DMS53 treated with DMSO at 0.1 percent for 48 hours (cell line): ENCODE results near the gene SLC26A6.

ENCODE experiments used
- DNase-seq: peaks from one replicate; lab custom pipeline; 2025; ENCODE audit not compliant: unreplicated experiment; lab: John Stamatoyannopoulos, UW

The SLC26A6 gene

DNA sequence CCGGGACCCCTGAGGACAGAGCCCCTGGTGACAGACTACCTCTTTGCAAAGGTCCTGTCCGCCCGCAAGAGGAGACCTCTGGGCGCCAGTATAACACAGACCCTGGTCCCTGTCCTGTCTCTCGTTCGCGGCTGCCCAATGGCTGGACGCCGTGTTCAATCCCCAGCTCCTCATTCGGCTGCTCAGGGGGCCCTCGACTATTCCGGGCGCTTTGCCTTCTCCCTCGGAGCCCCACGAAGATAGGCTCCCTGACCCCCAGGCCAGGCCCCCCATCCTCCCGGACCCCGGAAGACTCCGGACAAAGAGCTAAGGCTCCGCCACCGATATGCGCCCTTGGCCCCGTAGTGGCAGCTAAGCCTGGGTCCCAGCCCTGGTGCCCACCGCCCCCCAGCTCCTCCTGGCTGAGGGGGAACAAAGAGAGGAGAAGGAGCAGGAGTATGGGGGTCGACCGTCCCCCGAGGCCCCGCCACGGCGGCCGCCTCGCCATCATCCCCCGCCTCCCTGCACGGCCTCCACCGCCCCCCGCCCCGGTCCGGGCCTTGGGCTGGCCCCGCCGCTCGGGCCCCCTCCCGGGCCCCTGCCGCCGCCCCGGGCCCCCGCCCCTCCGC is 27.0 kb upstream of the SLC26A6 start:
- DNase-seq = no peak

DNA sequence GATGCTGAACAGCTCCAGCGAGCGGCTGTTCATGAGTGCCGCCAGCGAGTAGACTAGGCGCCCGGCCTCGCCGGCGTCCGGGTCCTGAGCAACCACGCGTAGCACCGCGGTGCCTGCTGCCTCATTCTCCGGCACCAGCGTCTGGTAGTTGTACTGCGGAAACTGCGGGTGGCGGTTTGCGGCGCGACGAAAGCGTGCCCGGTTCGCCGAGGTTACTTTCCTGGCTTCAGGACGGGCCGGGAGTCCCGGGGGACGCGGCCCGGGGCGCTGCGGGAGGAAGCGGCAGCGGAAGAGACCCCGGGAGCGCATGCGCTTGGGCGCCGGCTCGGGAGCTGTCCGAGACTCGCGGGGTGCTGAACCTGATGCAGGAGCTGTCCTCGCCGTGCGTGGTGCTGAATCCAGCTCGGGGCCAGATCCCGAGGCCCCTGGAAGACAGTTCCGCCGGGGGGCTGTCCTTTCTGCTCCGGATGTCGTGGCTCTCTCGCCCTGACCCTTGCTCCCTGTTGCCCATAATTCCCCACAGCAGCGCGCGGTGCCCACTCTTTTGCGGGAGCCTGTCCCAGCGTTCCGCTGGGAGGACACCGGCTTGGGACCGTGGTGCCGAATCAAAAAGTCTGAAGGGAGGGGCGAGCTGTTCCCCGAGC is 26.4 kb upstream of the SLC26A6 start:
- DNase-seq = no peak

DNA sequence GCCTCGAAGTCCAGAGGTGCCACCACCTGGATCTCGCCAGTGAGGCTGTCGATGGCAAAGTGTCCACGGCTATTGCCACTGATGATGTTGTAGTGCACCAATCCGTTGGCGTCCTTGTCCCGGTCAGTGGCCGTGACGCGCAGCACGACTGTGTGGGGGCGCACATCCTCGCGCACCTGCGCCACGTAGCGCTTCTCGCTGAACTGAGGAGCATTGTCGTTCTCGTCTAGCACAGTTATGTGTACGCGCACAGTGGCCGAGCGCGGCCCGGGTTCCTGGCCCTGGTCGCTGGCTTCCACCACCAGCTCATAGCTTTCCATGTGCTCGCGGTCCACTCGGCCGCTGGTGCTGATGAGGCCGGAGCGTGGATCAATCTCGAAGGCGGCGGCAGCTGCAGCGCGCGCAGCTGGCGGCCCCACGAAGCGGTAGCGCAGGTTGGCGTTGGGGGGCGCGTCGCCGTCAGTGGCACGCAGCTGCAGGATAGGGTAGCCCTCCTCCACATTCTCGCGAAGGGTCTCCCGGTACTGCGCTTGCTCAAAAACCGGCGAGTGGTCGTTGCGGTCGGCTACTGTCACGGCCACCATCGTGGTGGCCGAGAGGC is 25.6 kb upstream of the SLC26A6 start:
- DNase-seq = no peak

DNA sequence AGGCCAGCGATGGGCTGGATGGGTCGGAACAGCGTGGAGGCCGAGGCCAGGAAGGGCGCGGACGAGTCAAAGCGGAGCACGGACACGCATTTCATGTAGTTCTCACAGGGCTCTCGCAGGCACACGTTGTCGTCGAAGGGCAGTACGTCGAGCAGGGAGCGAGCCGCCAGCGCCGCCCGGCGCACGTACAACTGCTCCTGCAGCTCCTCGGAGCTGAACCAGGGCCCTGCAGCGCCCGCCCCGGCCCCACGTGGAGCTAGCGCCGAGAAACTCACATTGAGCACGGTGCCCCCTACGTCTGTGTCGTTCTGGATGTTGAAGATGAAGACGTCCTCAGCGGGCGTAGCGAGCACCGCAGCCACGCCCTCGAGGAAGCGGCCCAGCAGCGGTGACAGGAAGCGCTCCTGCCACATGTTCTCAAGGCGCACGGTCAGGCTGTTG is 21.6 kb upstream of the SLC26A6 start:
- no peak for DNase-seq

DNA sequence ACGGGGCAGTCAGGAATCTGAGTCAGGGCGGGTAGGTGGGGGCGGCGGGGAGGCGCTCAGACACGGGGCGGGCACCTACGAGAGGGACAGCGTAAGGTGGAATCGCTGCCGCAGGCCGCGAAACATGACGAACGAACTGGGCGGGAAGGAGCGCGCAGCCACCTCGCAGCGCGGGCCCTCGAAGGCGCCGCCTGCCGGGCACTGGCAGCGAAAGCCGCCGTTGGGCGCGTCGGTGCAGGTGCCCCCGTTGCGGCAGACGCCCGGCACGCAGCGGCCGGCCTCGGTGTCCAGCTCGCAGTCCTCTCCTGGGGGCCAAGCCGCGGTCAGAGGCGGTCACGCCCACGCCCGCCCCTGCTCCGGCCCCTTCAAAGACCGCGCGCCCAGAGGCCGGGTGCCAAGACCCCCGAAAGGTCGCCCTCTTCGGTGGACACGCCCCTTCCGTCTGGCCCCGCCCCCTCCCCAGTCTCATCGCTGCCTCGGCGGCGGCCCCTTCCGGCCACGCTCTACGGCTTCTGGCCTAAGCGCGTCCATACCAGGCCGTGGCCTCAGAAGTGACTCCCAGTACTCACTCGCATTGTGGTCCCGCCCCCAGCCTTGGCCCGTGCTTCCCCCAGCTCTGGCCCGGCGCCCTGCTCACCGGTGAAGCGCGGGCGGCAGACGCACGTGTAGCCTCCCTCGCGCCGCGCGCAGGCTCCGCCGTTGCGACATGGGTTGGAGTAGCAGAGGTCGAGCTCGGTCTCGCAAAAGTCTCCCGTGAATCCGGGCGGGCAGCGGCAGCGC is 21.0 kb upstream of the SLC26A6 start:
- no peak for DNase-seq

DNA sequence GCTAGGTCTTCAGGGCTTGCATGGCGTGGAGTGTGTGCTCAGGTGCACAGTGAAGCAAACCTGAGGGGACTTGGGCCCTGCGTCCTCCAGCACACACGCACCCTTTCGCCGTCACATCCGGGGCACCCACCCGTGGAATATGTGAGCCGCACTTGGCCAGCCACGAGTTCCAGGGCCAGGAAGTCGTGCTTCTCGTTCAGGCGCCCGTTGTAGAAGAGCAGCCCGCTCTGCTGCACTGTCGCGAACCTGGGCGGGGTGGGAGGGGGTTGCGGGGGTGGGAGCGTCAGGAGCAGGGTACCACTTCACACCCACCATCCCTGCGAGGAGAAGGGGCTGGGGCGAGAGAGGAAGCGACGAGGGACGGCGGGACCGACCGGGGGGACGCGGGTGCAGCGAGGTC is 20.3 kb upstream of the SLC26A6 start:
- no peak for DNase-seq

DNA sequence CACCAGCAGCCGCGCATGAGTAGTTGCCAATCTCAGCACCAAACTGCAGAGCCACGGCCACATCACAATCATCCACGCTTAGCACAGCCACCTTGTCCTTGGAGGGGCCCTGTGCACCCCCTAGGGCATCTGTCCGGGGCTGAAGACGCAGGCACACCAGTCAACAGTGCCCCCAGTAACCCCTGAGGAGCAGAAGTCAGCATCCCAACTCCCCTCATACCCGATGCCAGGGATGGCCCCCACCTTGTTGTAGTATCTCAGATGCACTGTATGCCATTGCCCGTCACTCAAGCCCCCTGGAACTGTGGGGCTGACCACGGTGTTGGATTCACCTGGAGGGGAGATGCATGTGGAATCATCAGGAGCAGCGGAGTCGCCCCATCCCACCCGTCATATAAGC is 19.8 kb upstream of the SLC26A6 start:
- no peak for DNase-seq

DNA sequence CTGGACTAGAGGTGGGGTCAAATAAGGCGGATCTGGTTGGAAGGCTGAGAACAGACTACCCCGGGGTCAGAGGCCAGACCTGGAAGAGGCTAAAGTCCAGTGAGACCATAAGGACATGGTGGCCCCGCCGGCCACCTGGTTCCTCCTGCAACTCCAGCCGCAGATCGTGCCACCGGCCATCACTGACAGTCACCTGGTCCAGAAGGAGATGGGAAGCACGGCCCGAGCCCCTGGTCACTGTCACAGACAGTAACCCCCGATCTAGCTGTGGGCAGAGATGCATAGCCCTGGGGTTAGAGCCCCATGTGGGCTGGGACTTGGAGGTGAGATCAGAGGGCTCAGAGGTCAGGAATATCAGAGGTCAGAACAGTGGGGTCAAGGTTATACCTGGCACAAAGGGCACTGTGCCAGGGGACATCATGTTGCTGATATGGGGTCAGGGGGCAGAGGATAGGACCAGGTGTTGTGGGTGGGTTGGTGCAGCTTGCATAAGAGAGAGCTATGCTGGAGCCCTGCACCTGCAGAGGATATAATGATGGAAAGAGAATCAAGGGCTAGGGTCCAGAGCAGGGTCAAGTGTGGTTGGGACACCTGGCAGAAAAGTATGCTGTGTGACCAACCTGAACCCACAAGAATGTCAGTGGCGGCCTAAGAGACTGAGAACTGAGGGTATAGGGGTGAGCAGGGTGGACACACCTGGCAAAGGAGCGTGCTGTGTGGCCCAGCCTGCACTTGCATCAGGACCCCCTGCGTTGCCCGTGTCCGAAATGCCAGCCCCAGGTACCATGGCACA is 17.9 kb upstream of the SLC26A6 start:
- DNase-seq = no peak

DNA sequence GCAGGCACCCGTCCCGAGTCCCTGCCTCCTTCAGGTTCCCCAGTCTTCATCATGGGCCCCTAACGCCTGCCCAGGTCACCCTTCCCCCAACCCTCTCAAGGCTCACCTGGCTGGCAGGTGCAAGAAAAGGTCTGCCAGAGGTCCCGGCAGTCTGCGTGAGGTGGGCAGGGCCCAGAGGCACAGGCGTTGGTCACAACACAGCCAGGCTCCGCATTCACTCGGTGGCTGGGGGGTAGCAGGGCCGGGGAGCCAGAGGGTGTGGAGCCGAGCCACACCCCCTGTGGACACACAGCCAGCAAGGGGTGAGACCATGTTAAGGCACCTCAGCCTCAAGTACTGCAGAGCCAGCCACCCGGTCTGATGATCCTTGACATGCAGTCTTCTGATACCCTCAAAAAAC is 16.5 kb upstream of the SLC26A6 start:
- DNase-seq = no peak

DNA sequence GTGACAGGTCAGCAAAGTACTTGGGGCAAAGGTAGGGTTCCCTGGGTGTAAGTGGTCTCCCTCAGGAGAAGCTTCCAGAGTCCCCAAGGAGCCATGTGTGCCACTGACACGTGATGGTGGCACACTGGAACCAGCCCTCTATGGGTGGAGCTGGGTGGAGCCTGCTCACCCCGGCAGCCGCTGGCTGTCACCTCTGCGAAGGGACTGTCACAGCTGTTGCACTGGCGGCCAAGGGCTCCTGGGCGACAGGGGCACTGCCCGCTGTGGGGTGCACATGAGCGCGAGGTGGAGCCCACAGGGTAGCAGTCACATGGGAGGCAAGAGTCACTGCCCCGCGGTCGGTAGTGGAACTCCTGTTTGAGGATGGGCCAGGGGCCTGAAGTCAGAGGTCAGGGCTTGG is 15.5 kb upstream of the SLC26A6 start:
- DNase-seq = no peak

DNA sequence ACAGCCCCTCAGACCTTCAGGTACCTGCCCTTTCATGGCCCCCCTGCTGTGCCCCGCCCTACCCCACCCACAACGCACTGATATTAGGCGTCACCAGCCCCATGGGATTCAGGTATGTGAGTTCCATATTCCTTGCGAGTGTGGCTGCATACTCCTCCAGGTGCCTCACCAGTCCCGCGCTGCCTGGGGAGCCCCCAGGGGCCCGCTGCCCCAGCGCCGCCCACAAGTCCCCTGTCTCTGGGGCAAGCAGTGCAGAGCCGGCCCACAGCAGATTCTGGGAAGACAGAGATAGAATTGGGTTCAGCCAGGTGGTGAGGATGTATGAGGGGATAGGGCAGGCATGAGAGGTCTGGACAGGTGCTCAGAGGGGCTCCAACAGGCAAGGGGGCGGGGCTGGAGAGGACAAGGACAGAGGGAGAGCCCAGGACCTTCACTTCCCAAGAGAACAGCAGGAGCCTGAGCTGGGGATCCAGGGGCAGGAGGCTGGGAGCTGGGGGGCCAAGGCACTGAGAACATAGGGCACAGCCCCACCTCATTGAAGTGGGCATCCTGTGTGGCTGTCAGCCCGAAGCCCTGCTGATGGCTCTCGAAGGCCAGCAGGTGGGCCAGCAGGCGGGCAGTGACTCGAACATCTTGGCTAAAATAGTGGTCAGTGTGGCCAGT is 13.1 kb upstream of the SLC26A6 start:
- DNase-seq = no peak

DNA sequence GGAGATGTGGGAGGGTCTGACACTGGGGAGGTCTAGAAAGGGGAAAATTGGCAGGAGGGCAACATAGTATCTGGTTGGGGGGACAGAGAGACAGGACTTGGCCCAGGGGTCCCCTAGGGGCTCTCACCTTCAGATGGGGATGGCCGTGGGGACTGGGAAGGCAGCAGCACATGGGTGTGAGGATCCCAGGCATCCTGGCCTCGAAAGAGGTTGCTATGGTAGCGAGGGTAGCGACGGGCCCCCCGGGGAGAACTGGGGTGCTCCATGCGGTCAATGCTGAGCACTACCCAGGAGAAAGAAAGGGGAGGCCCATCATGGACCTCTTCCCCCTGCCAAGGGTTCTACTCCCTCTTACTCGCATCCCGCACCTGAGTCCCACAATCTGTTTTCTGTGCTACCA is 12.5 kb upstream of the SLC26A6 start:
- DNase-seq = no peak

DNA sequence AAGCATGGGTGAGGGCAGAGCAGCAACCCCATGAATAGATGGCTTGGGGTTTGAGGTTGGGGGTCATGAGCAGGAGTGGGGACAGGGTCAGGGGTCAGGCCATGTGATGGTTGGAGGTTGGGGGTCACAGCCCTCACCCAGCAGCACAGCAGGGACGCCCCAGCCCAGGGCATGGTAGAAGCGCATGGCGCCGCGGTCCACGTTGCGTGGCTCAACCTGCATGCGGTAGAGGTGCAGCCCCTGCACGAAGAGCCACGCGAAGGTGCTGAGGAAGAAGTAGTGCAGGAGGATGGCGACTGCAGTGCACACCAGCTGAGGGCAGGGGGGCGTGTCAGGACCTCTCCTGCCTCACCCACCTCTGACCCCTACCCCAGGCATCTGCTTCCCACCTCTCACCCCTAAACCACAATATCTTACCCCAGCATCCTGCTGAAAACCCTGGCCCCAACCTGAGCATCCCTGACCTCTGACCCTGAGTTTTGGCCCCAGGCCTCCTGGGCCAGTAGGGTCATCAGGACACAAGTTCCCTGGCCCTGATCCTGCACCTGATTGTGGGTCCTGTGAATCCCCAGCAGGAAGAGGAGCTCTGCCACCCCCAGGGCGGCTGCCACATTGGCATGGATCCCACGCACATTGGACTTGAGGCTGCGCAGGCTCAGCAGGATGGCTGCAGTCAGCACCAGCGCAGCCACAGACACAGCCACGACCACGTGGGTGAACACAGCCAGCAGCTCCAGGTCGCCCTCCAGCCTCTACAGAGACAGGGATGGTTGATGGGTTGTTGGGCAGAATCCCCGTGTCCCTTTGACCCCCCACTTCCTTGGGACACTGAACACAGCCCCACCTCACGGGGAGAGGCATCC is 9.9 kb upstream of the SLC26A6 start:
- DNase-seq = no peak

DNA sequence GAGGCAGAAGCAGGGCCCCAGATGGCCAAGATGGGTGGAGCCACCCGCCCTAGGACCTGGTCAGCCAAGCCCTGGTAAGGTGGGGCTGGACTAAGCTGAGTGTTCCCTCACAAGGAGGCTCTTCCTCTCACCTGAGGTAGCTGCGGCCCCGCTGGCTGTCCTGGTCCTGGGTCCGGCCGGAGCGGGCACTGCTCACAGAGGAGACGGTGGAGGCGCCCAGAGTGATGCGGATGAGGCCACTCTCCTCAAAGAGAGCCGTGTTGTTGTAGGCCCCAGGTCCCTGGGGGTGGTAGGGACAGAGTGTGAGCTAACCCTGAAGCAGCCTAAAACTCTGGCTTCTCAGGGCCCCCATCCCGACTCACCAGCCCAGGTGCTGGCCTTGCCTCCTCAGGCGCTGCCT is 7.3 kb upstream of the SLC26A6 start:
- no peak for DNase-seq

DNA sequence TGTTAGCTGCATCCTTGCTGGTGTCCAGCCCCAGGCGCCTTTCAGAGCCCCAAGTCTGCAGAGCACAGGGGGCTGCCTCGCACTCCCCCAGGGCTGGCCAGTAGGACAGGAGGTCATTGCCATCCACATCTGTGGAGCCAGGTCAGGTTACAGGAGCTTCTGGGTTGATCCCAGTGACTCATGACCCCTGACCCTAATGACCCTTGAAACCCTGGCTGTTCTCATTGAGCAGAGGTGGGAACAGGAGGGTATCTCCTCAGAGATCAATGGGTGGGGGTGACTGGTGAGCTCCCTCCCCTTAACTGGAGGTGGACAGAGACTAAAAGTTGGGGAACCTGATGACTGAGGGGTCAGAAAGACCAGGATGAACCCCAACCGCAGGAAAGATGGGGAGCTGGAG is 6.1 kb upstream of the SLC26A6 start:
- no peak for DNase-seq

DNA sequence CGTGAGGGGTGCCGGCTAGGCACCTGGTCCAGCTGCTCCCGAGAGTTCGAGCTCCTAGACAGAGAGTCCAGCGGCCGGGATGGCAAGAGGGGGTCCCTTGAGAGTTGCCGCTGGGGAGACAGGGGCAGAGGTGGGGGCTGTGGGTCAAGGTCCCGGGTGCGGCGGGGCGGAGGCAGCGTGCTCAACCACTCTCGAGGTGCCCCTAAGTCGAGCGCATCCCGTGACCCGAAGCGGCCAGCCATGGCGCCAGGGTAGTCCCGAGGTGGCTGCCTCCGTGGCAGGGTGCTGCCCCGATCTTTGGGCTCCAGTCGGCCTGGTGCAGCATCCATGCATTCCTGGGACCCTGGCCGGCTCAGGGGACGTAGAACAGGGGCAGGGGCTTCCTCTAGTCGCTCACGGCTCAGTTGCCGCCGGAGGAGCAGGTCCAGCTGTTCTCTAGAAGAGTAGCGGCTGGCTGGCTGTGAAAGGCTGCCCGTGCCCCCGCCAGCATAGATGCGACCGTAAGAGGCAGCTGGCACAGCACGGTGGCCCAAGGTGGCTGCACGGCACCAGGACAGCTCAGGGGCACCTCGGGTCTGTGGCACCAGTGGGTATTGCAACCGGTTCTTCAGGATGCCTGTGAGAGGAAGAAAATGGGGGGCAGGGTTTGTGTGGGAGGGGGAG is 4.8 kb upstream of the SLC26A6 start:
- no peak for DNase-seq

DNA sequence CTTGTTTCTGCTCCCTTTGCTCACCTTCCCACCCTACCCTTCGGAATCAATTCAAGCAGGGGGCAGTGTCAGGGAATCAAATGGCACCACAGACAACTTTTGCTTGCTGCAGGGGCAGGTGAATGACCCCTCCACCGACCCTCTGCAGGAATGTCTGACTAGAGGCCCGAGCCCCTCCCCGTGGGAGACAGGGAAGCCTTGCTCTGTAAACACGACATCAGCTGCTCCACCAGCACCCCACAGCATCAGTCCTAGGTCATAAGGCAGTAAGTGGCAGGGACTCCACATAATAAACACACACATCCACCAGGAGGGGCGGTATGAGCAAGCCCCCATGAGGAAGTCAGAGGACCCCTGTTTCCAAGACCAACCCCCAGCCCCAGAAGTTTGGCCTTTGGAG is 2.0 kb upstream of the SLC26A6 start:
- no peak for DNase-seq

DNA sequence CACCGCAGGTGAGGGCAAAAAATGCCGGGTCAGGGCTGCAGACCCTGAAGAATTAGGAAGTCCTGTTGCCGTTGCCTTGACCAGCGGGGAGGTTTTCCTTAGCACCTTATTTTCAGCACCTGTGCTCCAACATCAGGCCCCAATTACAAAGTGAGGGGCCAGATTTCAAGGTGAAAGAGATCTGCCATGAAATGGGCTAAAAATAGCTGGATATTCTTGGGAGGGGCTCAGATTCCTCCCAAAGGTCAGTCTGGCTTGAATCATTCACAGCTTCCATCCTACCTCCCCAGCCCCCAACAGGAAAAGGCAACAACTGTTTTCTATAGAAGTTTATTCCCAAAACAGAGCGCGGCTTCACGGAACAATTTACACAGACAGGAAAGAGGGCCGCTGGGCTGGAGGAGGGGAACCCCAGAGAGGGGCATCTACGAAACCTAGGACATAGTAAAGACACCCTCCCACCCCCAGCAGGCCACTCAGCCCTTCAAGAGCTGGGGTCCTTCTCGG is 941 bp upstream of the SLC26A6 start:
- DNase-seq = no peak

DNA sequence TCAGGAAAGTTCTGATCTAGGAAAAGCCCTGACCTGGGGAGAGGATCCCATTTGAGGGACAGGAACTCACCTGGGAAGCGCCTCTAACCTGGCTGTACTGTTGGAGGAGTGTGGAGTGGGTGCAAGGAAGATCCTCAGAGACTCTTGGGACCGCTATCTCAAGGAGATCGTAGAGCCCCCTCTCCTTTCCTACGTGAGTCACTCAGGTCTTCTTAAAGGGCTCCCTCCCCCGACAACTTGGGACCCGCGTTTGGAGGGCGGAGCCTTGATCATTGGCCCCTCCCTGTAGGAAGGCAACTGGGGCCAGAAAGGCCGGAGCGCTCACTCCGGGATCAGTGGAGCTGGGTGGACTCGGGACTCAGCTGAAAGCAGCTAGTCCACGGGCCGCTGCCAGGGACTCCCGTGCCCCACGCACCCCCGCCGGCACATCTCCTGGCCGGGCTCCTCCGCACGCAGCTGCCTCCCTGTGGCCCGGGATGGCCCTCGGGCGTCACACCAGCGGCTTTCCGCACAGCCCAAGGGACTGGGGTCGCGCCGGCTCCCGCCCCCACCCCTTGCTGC is 520 bp downstream of the SLC26A6 start:
- DNase-seq = no peak
